Activated effector memory CD4-positive, alpha-beta T cell treated with anti-CD3 and anti-CD28 coated beads, Interleukin-2, amount 50 U/mL, for 16 hours (primary cell): ENCODE data around the gene RAD52.

ENCODE experiments used
- DNase-seq: peaks from one replicate; pipeline ENCODE4 v3.0.0-alpha.2; 2020

RAD52 gene

DNA sequence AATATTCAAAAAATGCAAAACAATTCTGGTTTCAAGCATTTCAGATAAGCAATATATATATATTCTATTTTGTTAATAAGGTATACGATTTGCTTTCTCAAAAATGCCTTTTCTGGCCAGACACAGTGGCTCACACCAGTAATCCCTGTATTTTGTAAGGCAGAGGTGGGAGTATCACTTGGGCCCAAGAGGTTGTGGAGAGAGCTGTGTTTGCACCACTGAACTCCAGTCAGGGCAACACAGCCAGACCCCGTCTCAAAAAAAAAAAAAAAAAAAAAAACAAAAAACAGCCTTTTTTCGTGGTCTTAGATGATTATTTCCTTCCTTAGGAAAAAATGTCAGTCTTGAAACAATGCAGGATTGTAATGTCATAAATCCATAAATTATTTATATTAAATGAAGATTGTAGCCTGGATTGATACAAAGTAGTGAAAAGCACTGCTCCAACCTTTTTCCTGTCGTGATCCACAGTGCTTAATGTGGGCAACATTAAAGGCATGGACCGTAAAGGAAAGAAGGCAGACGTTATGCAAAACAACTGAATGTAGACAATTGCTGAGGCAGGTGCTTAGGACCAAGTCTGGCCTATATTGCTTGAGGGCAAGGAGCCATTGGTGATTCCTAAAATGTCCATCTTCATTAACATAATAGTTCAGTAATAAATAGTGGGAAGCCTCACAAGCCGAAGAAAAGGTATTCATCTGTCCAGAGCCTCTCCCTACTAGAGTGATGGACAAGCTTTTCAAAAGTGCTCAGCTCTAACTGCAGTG lies 36.8 kb downstream of the RAD52 start:
- no peak for DNase-seq

DNA sequence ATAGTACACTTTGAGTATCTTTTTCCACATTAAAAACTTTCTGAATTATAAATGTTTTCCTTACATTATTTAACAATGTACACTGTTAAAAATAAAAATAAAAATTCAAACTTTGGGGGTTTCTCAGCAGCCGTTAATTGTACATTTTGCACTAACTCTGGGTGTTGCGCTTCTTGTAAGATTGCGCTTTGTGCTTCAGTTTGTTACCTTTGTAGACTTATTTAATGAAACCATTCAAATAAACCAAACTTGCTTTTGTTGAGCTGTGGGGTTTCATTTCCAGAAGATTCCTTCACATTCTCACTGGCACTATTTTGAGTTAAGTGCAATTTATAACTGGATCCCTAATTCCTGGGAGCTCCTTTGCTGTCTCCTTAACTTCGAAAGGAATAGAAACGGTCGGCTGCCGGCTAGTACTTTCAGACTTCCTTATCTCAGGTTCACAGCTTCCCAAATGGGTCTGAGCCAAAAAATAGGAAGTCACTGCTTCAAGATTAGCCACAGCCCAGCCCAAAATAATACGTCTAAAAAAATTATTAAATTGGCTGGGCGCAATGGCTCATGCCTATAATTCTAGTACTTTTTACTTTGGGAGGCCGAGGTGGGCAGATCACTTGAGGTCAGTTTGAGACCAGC lies 38.2 kb downstream of the RAD52 start:
- DNase-seq = no peak

DNA sequence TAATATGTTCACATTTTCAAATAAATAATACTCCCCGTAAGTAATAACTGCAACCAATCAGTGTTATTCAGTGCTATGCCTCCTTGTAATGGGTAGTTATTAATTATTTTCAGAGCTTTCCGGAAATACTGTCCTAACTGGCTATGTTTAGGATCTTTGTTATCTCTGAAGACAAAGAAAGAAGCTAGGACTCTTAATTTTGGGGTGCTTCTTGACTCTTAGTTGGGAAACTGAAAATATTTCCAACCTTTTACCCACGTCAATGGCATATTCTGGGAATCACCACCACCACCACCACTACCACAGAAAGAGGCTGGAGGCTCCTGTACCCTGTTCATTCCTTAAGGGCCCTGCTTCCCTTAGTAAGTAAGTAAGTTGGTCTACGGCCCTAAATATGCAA lies 39.1 kb downstream of the RAD52 start:
- DNase-seq = no peak

DNA sequence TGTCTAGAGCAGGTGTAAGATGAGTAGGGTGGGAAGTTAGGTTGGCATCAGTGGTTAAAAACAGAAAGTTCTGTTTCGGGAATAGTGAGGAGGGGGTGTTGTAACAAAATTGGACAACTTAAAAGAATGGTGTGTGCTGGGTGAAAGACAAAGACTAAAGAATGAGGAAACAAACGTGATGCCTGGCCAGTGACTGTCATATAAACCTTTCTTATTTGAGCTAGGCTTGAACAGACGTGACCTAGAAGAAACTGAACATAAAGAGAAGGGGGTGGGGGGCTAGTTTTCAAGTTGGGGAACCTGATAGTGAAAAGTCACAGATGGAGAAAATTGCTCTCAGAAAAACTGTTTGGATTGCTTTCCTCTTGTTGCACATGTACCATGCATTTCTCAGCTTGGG lies 39.6 kb downstream of the RAD52 start:
- no peak for DNase-seq

DNA sequence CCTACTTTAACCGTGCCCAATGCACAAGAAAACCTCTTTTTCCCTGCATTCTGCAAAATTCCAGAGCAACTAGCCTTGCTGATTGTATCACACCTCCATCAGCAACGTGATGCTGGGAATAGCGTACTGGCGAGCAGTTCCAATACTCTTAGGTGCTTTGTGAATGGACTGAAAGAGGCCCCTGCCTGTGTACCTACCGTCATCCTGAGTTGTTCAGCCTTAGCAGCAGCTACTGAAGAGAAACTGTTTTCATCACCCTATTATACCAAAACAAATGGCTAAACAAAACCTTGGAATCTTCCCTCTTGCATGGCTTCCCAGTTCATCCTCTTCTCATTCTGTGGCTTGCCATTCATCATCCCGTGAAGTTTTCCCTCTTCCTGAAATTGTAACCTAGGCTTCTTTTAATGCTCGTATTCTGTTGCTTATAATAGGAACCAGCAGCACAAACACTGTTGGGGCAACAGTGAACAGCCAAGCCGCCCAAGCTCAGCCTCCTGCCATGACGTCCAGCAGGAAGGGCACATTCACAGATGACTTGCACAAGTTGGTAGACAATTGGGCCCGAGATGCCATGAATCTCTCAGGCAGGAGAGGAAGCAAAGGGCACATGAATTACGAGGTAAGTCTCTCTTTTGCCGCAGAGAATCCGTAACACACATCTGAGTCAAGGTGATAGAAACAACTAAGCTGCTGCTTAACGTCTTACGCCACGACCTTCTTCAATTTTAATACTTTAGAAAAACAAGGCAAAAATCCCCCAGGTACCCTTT lies 41.9 kb downstream of the RAD52 start:
- no peak for DNase-seq

DNA sequence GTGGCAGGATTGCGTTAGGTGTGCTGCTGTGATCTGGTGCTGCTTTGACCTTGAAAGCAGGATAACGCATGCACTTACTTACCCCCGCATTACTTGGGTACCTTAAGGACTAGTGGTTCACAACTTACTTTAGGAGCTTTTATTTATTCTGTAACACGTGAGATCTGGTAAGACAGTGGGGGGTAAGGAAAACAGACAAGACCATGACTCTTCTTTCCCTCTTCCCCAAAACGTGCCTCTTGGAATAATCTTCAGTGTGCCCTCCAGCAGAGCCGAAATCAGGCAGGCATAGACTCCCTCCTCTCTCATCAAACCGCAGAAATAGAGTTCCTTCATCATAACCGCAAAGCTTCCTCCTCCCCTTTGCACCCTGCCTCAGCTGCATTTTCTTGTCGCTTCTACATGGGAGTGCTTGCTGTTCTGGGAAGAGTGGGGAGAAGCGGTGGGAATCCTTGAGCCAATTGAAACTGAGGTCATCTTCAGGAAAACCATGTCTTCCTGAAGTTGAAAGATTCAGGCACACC lies 43.4 kb downstream of the RAD52 start:
- DNase-seq = no peak

DNA sequence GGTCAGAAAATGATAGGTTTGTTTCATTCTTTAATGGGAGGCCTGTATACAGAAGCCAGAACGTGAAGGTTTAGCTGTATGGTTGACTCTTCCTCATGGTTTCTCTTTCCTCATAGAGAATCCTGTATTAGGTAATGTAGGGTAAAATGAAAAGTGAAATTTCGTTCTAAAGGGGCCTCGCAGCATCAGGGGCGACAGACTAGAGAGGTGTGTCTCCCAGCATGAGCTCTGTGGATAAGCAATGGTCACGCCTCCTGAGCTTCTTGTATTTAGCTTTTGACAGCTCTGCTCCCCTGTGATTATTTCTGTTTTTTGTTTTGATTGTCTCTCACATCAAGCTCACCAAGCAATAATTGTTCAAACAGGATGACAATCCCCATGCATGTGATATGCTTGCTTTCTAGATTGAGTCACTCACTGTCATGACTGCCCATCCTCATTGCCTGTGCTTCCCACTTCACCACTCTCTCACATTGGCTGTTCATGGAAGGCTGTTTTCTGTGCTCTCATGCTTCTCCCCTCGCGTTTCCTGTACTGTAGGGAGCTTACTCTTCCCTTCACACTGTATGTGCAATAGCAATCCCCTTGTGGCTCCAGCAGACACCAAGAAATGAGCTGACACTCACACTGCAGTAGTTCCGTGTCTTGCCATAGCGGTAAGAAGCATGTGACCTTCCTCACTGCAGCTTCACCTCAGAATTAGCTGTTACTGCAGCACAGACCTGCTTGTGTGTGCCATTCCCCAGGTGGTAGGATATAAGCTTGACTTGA lies 44.0 kb downstream of the RAD52 start:
- no peak for DNase-seq

DNA sequence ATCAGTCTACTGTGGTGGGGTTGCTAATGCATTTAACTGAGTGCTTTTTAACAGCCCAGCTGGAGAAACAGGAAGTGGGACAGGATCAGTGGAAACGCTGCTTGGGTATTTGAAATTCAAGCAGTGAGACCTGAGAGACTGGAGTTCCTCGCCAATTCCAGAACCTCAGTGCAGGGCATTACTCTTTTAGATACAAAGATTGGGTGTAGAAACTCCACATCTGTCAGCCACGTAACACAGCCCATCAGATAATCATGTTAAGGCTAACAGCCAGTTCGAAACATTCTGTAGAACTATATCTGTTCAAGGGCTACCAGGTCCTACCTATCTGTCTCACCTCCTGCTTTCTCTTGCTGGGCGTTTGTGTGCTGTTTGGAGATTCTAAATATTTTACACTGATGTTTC lies 45.5 kb downstream of the RAD52 start:
- DNase-seq = no peak

DNA sequence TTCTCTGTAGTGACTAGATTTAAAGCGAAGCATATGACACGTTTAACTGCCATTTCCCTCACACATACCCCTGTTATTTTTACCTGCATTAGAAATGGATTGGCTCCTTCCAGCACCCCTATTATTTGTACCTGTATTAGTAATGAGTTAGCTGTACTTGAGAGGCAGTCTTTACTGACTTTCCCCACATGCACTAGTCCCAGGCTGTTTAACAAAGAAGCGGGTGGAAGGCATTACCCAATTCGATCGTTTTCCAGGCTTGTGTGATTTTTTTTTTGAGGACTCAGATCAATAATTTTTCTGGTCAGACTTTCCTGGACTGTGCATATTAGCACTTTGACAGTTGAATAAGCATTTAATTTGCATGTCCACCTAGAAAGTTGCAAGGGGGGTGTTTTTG lies 46.4 kb downstream of the RAD52 start:
- DNase-seq = no peak

DNA sequence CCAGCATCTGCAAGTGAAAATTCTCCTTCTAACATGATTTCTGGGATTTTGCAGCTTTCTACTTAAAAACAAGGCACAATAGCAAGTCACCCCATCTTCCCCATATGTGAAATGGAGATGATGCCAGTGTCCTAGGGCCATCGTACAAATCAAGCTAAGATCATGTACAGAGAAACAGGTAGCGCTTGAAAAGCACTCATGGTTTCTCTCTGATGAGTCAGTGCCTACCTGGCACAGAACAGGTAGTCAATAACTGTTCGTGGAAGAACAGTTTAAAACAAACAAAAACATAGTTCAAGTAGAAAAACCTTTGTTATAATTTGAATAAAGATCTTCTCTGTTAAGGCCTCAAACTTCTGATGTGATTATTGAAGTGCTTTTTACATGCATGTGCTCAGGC lies 46.9 kb downstream of the RAD52 start:
- no peak for DNase-seq

DNA sequence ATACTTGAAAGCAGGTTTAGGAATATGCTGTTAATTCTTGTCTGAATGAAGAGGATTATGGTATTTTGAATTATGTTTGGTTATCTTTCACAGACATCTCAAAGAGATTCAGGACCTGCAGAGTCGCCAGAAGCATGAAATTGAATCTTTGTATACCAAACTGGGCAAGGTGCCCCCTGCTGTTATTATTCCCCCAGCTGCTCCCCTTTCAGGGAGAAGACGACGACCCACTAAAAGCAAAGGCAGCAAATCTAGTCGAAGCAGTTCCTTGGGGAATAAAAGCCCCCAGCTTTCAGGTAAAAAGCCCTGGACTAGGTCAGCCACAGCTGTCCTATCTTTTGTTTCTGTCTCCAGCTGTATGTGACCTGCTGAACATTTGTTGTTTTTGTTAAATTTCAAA lies 52.1 kb downstream of the RAD52 start:
- DNase-seq = no peak

DNA sequence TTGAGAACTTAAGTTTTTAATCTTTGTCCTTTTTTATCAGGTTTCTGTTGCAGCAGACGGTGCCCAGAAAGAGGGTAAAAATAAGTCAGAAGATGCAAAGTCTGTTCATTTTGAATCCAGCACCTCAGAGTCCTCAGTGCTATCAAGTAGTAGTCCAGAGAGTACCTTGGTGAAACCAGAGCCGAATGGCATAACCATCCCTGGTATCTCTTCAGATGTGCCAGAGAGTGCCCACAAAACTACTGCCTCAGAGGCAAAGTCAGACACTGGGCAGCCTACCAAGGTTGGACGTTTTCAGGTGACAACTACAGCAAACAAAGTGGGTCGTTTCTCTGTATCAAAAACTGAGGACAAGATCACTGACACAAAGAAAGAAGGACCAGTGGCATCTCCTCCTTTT lies 53.5 kb downstream of the RAD52 start:
- DNase-seq = no peak

DNA sequence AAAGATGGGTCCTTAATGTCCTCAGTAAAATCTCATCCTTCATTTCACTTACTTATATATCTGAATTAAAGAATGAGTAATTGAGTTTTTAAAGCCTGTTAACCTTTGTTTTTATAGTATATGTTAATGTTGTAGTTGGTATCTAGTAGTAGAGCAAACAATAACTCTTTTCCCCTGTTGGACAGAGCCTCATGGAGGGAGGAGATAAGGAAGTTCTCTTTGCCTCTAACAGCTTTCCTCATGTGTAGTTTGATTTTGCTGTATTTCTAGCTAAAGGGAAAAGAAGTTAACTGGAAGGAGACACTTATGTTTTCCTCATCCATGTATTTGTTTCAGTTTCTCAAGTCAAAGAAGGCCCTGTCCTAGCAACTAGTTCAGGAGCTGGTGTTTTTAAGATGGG lies 55.3 kb downstream of the RAD52 start:
- DNase-seq = no peak

DNA sequence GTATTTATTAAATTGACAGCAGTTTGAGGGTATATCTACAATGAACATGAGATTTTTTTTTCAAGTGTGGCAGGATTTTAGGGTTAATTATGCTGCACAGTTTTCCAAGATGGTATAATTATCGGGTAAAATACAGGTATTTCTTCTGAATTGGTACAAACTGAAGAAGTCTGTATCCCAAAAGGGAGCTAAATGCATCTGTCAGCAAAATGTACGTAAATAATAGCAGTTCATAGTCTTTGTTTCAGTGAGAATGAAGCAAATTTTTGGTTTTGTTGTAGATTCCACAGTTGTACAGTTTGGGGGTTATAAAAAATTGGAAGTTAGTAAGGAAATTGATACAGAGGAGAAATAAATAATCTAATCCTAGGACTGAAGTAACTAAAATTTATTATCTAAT lies 63.3 kb downstream of the RAD52 start:
- DNase-seq = no peak

DNA sequence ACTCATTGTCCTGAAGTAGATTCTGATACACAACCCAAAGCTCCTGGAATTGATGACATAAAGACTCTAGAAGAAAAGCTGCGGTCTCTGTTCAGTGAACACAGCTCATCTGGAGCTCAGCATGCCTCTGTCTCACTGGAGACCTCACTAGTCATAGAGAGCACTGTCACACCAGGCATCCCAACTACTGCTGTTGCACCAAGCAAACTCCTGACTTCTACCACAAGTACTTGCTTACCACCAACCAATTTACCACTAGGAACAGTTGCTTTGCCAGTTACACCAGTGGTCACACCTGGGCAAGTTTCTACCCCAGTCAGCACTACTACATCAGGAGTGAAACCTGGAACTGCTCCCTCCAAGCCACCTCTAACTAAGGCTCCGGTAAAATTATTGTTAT lies 63.8 kb downstream of the RAD52 start:
- no peak for DNase-seq

DNA sequence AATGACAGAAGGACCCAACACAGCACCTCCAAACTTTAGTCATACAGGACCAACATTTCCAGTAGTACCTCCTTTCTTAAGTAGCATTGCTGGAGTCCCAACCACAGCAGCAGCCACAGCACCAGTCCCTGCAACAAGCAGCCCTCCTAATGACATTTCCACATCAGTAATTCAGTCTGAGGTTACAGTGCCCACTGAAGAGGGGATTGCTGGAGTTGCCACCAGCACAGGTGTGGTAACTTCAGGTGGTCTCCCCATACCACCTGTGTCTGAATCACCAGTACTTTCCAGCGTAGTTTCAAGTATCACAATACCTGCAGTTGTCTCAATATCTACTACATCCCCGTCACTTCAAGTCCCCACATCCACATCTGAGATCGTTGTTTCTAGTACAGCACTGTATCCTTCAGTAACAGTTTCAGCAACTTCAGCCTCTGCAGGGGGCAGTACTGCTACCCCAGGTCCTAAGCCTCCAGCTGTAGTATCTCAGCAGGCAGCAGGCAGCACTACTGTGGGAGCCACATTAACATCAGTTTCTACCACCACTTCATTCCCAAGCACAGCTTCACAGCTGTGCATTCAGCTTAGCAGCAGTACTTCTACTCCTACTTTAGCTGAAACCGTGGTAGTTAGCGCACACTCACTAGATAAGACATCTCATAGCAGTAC lies 64.6 kb downstream of the RAD52 start:
- DNase-seq = no peak

DNA sequence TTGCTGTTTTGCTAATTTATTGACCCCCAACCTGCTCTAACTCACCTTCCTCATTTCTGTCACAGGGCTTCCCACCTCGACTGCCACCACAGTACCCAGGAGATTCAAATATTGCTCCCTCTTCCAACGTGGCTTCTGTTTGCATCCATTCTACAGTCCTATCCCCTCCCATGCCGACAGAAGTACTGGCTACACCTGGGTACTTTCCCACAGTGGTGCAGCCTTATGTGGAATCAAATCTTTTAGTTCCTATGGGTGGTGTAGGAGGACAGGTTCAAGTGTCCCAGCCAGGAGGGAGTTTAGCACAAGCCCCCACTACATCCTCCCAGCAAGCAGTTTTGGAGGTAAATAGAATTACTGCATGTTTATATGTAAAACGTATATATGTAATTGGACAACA lies 68.8 kb downstream of the RAD52 start:
- DNase-seq = no peak

DNA sequence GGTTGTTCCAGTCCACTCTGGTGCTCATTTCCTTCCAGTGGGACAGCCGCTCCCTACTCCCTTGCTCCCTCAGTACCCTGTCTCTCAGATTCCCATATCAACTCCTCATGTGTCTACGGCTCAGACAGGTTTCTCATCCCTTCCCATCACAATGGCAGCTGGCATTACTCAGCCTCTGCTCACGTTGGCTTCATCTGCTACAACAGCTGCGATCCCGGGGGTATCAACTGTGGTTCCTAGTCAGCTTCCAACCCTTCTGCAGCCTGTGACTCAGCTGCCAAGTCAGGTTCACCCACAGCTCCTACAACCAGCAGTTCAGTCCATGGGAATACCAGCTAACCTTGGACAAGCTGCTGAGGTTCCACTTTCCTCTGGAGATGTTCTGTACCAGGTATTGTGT lies 69.9 kb downstream of the RAD52 start:
- DNase-seq = no peak

DNA sequence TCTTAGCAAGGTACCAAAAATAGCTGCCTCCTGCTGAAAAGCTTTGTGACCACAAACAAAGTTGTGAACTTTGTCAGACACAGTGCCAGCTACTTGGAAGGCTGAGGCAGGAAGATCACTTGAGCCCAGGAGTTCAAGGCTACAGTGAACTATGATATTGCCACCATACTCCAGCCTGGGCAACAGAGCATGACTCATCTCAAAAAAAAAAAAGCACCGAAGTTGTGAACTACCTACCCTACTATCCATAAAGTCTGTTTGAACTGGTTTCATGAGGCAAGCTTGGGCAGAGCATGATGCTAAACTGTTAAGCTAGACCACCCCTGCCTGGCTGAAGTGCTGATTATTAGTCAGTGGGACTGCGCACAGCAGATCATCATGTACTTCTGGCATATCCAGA lies 75.5 kb downstream of the RAD52 start:
- DNase-seq = no peak

DNA sequence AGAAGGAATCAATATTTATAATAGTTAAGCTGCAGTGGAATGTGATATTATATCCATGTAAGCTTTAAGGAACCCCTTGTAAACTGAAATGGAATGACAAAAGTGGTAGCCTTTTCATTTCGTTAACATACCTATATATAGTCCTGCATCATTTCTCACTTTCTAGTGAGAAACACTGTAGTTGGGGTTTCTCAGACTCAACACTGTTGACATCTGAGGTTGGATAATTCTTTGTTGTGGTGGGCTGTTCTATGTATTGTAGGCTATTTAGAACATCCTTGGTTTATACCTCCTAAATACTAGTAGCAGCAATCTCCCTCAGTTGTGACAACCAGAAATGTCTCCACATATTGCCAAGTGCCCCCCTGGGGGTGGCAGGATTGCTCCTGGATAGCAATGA lies 79.1 kb downstream of the RAD52 start:
- no peak for DNase-seq

DNA sequence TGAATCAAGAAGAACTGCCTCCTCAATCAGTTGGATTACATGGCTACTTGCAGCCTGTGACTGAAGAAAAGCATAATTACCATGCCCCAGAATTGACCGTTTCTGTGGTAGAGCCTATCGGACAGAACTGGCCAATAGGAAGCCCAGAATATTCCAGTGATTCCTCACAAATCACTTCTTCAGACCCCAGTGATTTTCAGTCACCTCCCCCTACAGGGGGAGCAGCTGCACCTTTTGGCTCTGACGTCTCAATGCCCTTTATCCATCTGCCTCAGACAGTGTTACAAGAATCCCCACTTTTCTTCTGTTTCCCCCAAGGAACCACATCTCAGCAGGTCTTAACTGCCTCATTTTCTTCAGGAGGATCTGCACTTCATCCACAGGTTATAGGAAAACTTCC lies 80.8 kb downstream of the RAD52 start:
- DNase-seq = no peak

DNA sequence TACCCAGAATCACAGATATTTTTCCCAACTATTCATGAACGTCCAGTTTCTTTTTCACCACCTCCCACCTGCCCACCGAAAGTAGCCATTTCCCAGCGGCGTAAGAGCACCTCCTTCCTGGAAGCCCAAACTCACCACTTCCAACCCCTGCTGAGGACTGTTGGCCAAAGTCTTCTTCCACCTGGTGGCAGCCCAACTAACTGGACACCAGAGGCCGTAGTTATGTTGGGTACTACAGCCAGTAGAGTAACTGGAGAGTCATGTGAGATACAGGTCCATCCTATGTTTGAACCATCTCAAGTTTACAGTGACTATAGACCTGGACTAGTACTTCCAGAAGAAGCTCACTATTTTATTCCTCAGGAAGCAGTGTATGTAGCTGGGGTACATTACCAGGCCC lies 81.6 kb downstream of the RAD52 start:
- no peak for DNase-seq

DNA sequence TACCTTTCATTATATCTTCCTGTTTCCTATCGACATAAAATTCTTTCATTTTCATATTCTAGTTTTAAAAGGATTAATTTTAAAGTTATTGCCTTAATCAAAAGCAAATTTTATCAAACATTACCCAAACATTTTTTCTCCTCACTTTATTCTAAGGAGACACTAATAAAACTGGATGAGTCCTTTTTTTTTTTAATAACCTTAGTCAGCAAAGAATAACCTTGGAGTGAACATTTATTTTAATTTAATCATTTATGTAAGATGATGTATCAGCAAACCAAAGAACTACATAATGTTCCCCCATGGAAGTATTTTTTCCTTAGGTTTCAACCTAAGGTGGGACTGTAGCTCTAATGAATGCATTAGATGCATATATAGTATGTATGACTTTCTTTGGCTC lies 83.9 kb downstream of the RAD52 start:
- DNase-seq = no peak
